NCI-H2171 treated with DMSO at 0.1 percent for 48 hours (cell line): ENCODE measurements around the gene APOBEC3H.
A peak's percentile ranks its signal among the peaks of the same experiment; 100 is the strongest.

ENCODE experiments used
- DNase-seq: peaks from one replicate; lab custom pipeline; 2025; lab: John Stamatoyannopoulos, UW

Gene APOBEC3H

GRCh38 chr22:39081016-39081415, 16.0 kb upstream of the APOBEC3H start:
- no peak for DNase-seq

DNA sequence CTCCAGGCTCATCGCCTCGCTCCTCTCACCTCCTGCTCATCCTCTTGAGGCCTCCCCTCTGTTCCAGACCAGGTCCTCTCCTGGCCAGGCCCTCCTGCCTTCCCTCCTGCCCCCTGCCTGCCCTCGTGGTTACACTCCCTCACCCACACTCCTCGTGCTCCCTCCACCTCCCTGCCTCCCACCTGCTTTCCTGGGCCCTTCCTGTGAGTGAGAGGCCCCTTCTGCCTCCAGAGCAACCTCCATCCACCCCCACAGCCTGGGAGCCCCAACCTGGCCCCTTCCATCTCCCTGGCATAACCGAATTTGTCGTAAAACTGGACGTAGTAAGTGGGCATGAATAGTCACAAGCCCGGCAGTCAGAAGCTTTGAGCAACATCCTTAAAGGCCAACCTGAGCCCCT, 15.4 kb upstream of the APOBEC3H start:
- no peak for DNase-seq

GRCh38 chr22:39083212-39084165, 13.6 kb upstream of the APOBEC3H start:
- no peak for DNase-seq

DNA sequence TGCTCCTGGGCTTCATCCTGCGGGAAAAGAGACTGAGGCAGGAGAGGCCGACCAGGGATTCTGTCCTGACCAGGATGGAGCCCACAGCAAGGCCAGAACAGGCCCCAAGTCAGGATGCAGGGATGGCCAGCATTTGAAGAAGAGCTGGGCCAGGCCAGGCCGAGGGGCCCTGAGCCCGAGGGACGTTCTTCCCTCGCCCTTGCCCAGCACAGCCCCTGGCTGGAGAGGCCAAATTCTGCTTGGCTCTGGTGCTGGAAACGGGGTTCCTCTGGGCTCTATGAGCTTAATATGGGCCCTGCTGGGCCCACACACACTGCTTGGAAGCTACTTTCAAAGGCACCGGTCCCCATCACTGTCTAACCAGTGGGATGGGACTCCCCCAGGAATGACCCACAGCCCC, 12.4 kb upstream of the APOBEC3H start:
- no peak for DNase-seq

DNA sequence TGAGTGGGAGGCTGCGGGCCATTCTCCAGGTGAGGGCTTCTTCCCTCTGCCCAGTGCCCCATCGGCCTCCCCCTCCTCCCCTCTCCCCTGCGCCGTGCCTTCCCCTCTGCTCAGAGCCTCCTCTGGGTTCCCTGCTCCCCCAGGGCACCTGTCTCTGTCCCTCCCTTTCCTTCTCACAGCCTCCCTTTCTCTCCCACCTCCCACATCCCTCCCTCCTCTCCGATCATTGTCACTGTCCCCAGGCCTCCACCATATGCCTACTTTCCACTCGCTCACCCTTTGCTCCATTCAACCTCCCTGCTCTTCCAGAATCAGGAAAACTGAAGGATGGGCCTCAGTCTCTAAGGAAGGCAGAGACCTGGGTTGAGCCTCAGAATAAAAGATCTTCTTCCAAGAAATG, 9.9 kb upstream of the APOBEC3H start:
- DNase-seq = peak; percentile 15

- DNase-seq = peak; percentile 78
Observed at GRCh38 chr22:39087881-39088684, 9.0 kb upstream of the APOBEC3H start.

- no peak for DNase-seq
Observed at GRCh38 chr22:39088685-39089032, 8.4 kb upstream of the APOBEC3H start.

DNA sequence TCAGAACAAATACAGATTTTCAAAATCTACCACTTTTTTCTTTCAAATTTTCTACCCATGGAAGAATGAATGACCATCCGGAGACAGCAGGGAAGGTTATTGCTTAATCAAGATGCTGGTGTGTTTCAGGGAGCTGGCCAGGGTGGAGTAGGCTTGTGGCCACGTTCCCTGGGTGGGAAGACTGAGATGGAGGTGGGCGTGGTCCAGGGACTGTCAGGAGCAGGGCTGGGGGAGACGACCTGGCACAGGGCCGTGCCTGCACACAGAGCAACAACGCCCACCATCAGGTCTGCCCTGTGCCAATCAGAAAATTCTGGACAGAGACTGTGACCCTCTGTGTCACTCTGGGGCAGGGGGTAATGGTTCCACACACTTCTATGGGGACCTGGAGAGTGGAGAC, 7.1 kb upstream of the APOBEC3H start:
- DNase-seq = no peak

DNA sequence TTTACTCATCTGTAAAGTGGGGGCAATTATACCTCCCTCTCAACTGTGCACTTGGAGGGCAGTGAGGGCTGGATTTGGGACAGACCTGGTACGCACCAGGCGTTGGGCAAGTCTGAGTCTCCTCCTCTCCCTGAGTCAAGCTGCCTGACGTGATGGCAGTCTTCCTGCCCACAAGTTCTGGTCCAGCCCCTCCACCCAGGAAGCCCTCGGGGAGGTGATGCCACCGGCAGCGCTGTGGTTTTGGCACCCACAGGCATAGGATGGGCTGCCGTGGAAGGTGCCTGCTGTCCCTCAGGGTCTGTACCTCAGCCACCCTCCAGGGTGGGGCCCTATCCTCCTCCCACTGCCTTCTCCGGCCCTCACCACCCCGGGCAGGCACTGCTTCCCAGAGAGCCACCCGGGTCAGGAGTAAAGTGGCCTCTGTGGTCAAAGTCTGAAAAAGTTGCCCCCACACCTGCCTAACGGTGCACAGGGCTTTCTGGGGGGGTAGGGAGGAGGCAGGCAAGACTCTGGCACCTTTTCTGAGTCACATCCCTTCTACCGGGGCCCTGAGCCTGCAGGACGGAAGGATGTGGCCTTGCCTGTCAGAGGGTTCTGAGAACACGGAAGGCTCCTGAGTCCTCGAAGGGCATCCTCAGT, 6.5 kb upstream of the APOBEC3H start:
- DNase-seq = no peak

DNA sequence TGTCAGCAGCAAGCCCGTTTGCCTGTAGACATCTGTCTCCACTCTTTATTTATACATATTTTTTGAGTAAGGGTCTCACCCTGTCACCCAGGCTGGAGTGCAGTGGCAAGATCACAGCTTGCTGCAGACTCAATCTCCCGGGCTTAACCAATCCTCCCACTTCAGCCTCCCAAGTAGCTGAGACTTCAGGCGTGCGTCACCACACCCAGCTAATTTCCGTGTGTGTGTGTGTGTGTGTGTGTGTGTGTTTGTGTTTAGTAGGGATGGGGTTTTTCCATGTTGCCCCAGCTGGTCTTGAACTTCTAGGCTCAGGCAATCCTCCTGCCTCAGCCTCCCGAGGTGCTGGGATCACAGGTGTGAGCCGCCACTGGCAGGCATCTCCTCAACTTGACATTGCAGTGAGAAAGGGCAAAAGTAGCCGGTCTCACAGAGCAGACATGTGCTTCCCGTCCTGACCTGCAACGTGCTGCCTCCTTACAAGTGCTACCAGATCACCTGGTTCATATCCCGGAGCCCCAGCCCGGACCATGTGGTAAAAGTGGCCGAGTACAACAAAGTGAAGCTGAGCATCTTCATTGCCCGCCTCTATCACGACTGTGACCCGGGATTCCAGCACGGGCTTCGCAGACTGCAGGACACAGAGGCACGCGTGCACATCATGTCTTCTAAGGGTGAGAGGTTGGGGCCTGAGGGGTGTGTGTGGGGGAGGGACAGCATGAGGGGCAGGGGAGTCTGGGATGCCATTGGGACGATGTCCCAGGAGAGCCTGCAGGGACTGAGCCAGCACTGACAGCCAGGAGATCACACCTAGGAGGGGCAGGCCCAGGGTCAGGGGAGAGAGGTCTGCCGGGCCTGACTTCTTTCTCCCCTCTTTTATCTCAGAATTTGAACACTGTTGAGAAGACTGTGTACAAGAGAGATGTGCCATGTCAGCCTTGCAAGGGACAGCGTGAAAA, 5.6 kb upstream of the APOBEC3H start:
- DNase-seq = no peak

GRCh38 chr22:39092111-39092862, 4.8 kb upstream of the APOBEC3H start:
- no peak for DNase-seq

DNA sequence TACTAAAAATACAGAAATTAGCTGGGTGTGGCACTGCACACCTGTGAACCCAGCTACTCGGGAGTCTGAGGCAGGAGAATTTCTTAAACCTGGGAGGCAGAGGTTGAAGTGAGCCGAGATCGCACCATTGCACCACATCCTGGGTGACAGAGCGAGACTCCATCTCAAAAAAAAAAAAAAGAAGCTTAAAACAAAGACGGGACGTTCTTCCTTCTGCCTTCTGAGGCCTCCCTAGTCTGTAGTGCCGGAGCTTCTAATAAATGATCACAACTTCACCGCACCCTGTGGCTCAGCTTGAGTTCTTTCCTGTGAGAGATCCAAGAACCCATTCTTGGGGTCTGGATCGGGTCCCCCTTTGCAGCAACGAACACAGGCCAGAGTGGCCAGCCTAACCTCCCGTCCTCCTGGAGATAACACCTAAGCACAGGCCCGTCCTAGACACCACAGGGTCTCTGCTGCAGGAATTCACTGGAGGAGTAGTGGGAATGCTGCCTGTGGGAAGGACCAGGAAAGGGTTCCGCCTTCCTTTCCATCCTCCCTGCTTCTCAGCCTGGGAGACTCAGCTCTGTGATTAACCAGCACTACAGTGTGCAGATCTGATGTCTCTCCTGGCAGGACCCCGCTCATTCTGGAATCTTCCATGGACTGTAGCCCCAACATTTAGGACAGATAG, 2.2 kb upstream of the APOBEC3H start:
- DNase-seq = no peak

GRCh38 chr22:39095971-39096370, 1.1 kb upstream of the APOBEC3H start:
- no peak for DNase-seq

GRCh38 chr22:39098026-39098425, 982 bp downstream of the APOBEC3H start:
- DNase-seq = peak; percentile 27

GRCh38 chr22:39098576-39098975, 1.5 kb downstream of the APOBEC3H start:
- no peak for DNase-seq

DNA sequence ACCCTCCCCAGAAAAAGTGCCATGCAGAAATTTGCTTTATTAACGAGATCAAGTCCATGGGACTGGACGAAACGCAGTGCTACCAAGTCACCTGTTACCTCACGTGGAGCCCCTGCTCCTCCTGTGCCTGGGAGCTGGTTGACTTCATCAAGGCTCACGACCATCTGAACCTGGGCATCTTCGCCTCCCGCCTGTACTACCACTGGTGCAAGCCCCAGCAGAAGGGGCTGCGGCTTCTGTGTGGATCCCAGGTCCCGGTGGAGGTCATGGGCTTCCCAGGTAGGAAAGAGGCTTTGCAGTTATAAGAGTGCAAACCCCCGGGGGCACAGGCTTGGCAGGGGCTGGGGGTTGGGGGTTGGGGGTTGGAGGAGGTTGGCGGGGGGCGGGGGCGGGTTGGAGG, 4.2 kb downstream of the APOBEC3H start:
- no peak for DNase-seq

- no peak for DNase-seq
Observed at GRCh38 chr22:39103431-39103830, 6.4 kb downstream of the APOBEC3H start.

GRCh38 chr22:39106326-39106725, 9.3 kb downstream of the APOBEC3H start:
- DNase-seq = no peak

DNA sequence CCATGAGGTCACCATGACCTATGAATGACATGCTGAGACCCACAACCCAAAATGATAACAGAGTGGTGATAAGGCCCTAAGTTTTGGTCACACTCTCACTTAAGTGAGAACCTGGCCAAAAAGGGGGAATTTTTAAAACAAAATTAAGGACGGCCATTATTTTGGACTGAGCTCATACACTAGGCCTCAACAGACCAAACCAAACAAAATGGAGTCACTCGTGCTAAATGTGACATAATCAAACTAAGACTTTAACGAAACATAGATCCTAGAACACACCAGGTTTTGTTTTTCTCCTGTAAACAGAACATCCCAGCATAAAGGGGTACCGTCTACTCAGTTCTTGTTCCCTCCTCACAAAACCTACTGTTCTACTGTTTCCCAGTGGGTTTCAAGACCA, 11.4 kb downstream of the APOBEC3H start:
- no peak for DNase-seq

DNA sequence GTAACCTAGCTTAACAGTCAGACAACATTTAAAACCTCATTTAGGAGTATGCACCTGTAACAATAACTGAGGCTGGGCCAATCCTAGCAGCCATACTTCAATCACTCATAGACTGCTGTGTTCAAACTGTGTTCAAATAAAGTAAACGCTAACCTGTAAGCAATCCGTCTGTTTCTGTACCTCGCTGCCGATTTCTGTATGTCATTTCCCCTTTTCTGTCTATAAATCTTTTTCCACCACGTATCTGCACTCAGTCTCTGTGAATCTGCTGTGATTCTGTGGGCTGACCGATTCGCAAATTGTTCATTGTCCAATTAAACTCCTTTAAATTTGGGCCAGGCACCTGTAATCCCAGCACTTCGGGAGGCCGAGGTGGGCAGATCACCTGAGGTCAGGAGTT, 12.3 kb downstream of the APOBEC3H start:
- no peak for DNase-seq
